GM13976 (cell line): ENCODE data around the gene DDI2.

Experiments used
- DNase-seq: peaks from one replicate; pipeline ENCODE4 v3.0.0; 2012; ENCODE audit warnings: low spot score
- in situ Hi-C: fragments of 300-500 bp; cut with MboI; formaldehyde crosslinking; loops from one replicate; pipeline ENCODE4 v1.12.0; 2022; ENCODE audit warnings: low sequenced_read_pairs, mixed read lengths, inconsistent platforms; ENCODE audit not compliant: unreplicated experiment
- TF ChIP-seq, protein P1 (sequence below): IDR thresholded peaks from 2 replicates; pipeline ENCODE4 v1.5.1; 2012; ENCODE audit warnings: borderline replicate concordance, mild to moderate bottlenecking; ENCODE audit not compliant: insufficient read depth; ENCODE audit errors: extremely low read depth, missing control alignments, control extremely low read depth

The DDI2 gene

DNA sequence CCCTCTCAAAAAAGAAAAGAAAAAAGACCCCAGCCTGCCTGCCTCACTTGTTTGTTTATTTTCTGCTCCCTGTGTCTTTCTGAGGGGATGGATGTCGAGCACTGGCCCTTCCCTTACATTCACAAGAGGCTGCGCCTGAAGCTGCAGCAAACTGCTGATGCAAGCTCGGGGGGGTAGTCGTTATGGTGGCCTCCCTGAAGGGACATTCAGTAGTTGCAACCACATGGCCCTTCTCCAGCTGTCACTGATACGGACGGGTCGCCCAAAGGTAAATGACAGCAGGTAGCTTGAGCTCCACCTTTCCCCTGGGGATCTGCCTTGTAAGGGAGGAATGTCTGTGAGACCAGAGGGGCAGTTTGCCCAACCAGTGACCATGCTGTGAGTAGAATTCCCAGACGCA, 84.5 kb downstream of the DDI2 start:
- TF ChIP-seq, protein P1, sequence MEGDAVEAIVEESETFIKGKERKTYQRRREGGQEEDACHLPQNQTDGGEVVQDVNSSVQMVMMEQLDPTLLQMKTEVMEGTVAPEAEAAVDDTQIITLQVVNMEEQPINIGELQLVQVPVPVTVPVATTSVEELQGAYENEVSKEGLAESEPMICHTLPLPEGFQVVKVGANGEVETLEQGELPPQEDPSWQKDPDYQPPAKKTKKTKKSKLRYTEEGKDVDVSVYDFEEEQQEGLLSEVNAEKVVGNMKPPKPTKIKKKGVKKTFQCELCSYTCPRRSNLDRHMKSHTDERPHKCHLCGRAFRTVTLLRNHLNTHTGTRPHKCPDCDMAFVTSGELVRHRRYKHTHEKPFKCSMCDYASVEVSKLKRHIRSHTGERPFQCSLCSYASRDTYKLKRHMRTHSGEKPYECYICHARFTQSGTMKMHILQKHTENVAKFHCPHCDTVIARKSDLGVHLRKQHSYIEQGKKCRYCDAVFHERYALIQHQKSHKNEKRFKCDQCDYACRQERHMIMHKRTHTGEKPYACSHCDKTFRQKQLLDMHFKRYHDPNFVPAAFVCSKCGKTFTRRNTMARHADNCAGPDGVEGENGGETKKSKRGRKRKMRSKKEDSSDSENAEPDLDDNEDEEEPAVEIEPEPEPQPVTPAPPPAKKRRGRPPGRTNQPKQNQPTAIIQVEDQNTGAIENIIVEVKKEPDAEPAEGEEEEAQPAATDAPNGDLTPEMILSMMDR = no peak
- in situ Hi-C loops = no loop called here

DNA sequence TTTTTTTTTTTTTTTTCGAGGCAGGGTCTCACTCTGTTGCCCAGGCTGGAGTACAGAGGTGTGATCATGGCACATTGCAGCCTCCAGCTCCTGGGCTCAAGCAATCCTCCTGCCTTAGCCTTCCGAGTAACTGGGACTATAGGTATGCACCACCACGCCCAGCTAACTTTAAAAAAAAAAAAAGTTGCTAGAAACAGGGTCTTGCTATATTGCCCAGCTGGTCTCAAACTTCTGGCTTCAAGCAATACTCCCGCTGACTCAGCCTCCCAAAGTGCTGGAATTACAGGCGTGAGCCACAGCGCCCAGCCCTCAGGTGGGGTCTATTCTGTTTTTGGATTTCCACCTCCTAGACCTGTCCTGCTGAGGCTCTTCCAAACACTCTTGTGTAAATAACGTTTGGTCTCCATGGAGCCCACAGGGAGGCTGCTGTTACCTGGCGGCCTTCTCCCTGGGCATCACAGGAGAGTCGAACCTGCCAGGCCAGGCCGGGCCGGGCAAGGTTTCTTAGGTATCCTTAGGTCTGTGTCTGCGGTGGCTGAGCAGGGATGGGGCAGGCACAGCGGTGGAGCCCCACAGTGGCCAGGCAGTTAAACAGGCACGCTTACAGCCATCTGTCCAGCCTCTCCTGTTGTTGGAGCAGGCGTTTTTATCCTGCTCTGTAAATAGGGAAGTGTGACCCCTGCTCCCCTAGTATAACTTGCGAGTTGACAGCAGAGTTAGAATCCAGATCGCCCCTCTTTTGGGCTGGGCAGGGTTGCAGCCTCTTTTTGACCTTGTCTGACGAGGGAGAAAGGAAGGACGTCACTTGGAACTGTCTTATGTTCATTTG, 85.7 kb downstream of the DDI2 start:
- in situ Hi-C loops = no loop called here
- no peak for DNase-seq
- TF ChIP-seq, protein P1 = no peak

More for the DNA sequence above, 84.5 kb downstream of the DDI2 start:
- DNase-seq = no peak

DNA sequence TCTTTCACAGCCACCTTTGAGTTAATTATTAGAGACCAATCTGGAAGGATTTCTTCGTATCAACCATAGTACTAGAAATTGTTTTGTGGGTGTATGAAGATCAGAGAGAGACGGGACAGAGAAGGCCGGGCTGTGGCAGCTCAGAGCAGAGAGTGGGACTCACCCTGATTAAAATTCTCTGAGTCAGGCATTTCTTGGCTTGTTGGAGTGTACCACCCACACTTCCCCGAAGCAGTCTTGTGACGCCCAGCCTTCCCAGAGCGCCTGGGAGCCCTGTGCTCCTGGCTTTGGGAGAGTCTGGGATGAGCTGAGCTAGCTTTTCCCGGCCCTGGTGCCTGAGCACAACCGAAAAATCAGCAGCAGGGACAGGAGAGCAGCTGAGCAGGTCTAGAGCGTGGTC, 86.3 kb downstream of the DDI2 start:
- no peak for DNase-seq
- in situ Hi-C loops = no loop called here
- TF ChIP-seq, protein P1 = no peak

DNA sequence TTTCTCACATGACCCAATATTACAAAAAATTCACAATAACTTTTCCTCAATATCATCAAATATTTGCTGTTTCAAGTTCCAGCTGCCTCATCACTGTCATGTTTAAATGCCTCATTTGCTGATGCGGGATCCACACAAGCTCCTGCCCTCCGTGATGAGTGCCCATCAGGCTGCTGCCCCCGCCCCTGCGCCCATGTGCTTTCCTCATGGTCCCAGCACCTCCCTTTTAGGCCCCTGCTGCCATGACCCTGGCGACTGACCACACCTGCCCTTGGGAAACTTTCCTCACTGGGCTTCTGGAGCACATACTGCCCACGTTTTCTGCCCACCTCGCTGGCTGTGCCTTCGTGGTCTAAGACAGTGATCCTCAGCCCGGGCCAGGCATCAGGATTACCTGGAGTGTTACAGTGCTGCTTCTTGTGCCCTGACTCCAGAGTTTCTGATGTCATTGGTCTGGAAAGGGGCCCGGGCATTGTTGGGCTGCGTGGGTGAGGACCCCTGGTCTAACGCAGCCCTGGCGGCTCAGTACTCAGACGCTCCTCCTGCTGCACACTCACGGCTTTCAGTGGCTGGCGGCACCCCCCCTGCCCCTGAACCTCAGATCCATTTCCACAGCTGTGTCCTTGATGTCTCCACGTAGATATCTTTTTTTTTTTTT, 87.4 kb downstream of the DDI2 start:
- no peak for DNase-seq
- in situ Hi-C loops = no loop called here
- TF ChIP-seq, protein P1 = no peak

DNA sequence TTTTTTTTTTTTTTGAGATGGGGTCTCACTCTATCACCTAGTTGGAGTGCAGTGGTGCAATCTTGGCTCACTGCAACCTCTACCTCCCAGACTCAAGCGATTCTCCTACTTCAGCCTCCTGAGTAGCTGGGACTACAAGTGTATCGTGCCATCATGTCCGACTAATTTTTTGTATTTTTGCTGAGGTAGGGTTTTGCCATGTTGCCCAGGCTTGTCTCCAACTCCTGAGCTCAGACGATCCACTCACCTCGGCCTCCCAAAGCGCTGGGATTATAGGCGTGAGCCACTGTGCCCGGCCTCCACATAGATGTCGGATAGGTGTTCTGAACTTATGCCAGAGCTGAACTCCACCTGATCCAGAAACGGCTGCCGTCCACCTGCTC, 87.9 kb downstream of the DDI2 start:
- TF ChIP-seq, protein P1 = no peak
- in situ Hi-C loops = no loop called here
- no peak for DNase-seq

DNA sequence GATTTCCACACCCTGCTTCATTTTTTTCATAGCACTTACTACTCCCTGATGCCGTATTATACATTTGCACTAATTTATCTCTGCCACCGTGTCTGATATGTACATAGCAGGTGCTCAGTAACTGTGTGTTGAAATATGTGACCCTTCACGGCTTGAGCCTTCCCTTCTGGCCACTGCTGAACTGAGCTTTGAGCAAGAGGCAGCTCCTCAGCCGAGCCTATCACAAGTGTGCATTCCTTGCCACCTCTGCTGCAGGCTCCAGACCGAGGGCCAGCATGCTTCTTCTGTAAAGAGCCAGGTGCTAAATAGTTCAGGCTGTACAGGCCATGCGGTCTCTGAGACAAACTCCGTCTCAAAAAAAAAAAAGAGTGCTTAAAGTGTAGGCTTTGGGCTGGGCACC, 89.5 kb downstream of the DDI2 start:
- in situ Hi-C loops = no loop called here
- TF ChIP-seq, protein P1 = no peak
- no peak for DNase-seq
